HEK293 (cell line): ENCODE measurements around the gene CLDN14.
"Not testable (repeated sequence)": the region's sequence is repeated elsewhere in the genome, so short reads cannot be mapped to it uniquely, and the experiment has no call there.

Source experiments
- CTCF ChIP-seq: fragments of 450-650 bp; formaldehyde crosslinking; IDR thresholded peaks from 2 replicates; pipeline ENCODE4 v1.5.1; 2016; ENCODE audit warnings: missing biosample characterization, missing genetic modification characterization
- ZNF10 ChIP-seq: fragments of 450-650 bp; formaldehyde crosslinking; IDR thresholded peaks from 2 replicates; pipeline ENCODE4 v1.5.1; 2017; ENCODE audit warnings: missing biosample characterization, missing genetic modification characterization
- ZNF121 ChIP-seq: fragments of 450-650 bp; formaldehyde crosslinking; IDR thresholded peaks from 2 replicates; pipeline ENCODE4 v1.5.1; 2016; ENCODE audit warnings: missing biosample characterization, missing genetic modification characterization
- ZNF610 ChIP-seq: fragments of 450-650 bp; formaldehyde crosslinking; IDR thresholded peaks from 2 replicates; pipeline ENCODE4 v1.5.1; 2016; ENCODE audit warnings: missing biosample characterization, missing genetic modification characterization, borderline replicate concordance
- ZNF747 ChIP-seq: fragments of 450-650 bp; formaldehyde crosslinking; IDR thresholded peaks from 2 replicates; pipeline ENCODE4 v1.5.1; 2016; ENCODE audit warnings: missing biosample characterization, missing genetic modification characterization

GRCh38 chr21:36476541-36476940 lies 3.4 kb downstream of the CLDN14 start:
- TF ChIP-seq ZNF10, ZNF747, CTCF, ZNF121, ZNF610 (tag by site-specific recombination): not testable (repeated sequence)
